ENCODE measurements around the gene ITSN1. TPM values are rescaled to one million over a fixed set of nuclear protein-coding genes. Genes with fewer than 3 reads are reported as not detected.

ITSN1 gene
- total RNA-seq, 3 donors from 2014 or later, result 39.5 to 113 (median 58.3) TPM

GRCh38 chr21:33871171-33871570 lies 228.9 kb downstream of the ITSN1 start:
- Histone ChIP-seq H3K27ac (no peak overlapping the region), H3K9me3 (no peaks in the 10 kb centered on the region), H3K36me3 (no peaks in the 10 kb centered on the region), H3K27me3 (no peaks in the 10 kb centered on the region), H3K4me3 (no peak overlapping the region), H3K4me1 (no peaks in the 10 kb centered on the region)
- TF ChIP-seq POLR2AphosphoS5 (IDR thresholded peaks at IDR 0.05) (no peak), POLR2A (IDR thresholded peaks at IDR 0.05) (no peak), CTCF (IDR thresholded peaks at IDR 0.05) (no peak)
- DNase-seq (ENCODE audit: low spot score in 2 of 2), result no peak
- intact Hi-C loops (cut with DNase I; ENCODE audit: low total_unique reads), result no loop called here

GRCh38 chr21:33872881-33873515 lies 230.7 kb downstream of the ITSN1 start:
- H3K27ac ChIP-seq, result no peak overlapping the region
- no peaks in the 10 kb centered on the region for H3K27me3 ChIP-seq
- no peak for DNase-seq (ENCODE audit: low spot score in 2 of 2)
- no peaks in the 10 kb centered on the region for H3K9me3 ChIP-seq
- H3K4me1 ChIP-seq, result no peaks in the 10 kb centered on the region
- no peaks in the 10 kb centered on the region for H3K36me3 ChIP-seq
- TF ChIP-seq CTCF (IDR thresholded peaks at IDR 0.05) (no peak), POLR2A (IDR thresholded peaks at IDR 0.05) (no peak), POLR2AphosphoS5 (IDR thresholded peaks at IDR 0.05) (no peak)
- H3K4me3 ChIP-seq, result no peak overlapping the region
- intact Hi-C loops (cut with DNase I; ENCODE audit: low total_unique reads), result no loop called here

- TF ChIP-seq POLR2A (IDR thresholded peaks at IDR 0.05) (no peak), CTCF (IDR thresholded peaks at IDR 0.05) (no peak), POLR2AphosphoS5 (IDR thresholded peaks at IDR 0.05) (no peak)
- no peak overlapping the region for H3K27ac ChIP-seq
- H3K36me3 ChIP-seq, result no peaks in the 10 kb centered on the region
- intact Hi-C loops (cut with DNase I; ENCODE audit: low total_unique reads), result no loop called here
- H3K4me3 ChIP-seq, result no peak overlapping the region
- no peak for DNase-seq (ENCODE audit: low spot score in 2 of 2)
- H3K4me1 ChIP-seq, result no peaks in the 10 kb centered on the region
- no peaks in the 10 kb centered on the region for H3K27me3 ChIP-seq
- no peaks in the 10 kb centered on the region for H3K9me3 ChIP-seq
Observed at GRCh38 chr21:33874161-33874560, 231.9 kb downstream of the ITSN1 start.

GRCh38 chr21:33875026-33875695 lies 232.9 kb downstream of the ITSN1 start:
- H3K27ac ChIP-seq, result no peak overlapping the region
- TF ChIP-seq POLR2A (IDR thresholded peaks at IDR 0.05) (no peak), CTCF (IDR thresholded peaks at IDR 0.05) (no peak), POLR2AphosphoS5 (IDR thresholded peaks at IDR 0.05) (no peak)
- no peak overlapping the region for H3K4me3 ChIP-seq
- intact Hi-C loops (cut with DNase I; ENCODE audit: low total_unique reads), result no loop called here
- no peak for DNase-seq (ENCODE audit: low spot score in 2 of 2)
- H3K4me1 ChIP-seq, result no peaks in the 10 kb centered on the region
- H3K27me3 ChIP-seq, result no peaks in the 10 kb centered on the region
- H3K36me3 ChIP-seq, result no peaks in the 10 kb centered on the region
- no peaks in the 10 kb centered on the region for H3K9me3 ChIP-seq

GRCh38 chr21:33878824-33879223 lies 236.5 kb downstream of the ITSN1 start:
- Histone ChIP-seq H3K36me3 (no peaks in the 10 kb centered on the region), H3K27ac (no peak overlapping the region), H3K4me1 (no peaks in the 10 kb centered on the region), H3K27me3 (no peaks in the 10 kb centered on the region), H3K9me3 (no peaks in the 10 kb centered on the region), H3K4me3 (no peak overlapping the region)
- intact Hi-C loops (cut with DNase I; ENCODE audit: low total_unique reads), result no loop called here
- no peak for DNase-seq (ENCODE audit: low spot score in 2 of 2)
- TF ChIP-seq POLR2AphosphoS5 (IDR thresholded peaks at IDR 0.05), result no peak
- no peak for TF ChIP-seq POLR2A (IDR thresholded peaks at IDR 0.05)
- TF ChIP-seq CTCF (IDR thresholded peaks at IDR 0.05), result no peak
